HG02885 (cell line): Measurements from ENCODE around the gene FADS2.

ENCODE experiments used
- ATAC-seq: cut with Tn5 transposase; IDR thresholded peaks from one replicate; pipeline ENCODE4 v1.9.1; 2021; ENCODE audit warnings: mild to moderate bottlenecking; ENCODE audit not compliant: unreplicated experiment, poor library complexity

FADS2 gene

GRCh38 chr11:61913699-61914395 is 85.7 kb downstream of the FADS2 start:
- no peak for ATAC-seq

DNA sequence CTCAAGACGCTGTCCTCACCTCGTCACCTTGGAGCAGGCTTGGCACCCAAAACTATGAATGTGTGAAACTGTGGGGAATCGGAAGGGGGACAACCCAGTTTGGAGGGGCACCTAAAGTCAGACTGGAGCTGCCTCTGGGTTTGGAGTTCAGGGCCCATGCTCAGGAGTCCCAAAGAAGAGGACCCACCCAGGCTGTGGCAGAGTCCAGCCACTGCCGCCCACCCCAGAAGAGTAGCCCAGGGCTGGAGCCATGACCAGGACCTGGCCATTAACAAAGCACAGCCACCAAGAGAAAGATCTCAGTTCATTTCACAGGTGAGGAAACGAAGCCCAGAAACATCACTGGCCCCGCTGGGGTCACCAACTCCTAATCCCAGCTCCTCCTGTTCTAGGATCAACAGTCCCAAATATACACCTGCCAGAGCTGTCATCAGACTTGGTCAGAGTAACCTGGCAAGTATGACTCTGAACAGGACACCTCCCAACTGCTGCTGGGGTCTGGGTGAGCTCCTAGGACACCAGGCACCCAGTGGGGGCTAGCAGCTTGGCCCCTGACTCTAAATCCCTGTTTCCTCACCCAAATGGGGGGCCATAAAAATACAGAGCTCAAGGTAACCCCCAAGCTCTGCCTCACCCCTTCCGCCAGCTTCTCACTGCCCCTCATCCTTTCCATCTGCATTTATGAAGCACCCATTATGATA is 86.5 kb downstream of the FADS2 start:
- no peak for ATAC-seq

- no peak for ATAC-seq
Measured at GRCh38 chr11:61916737-61917333, 88.7 kb downstream of the FADS2 start.
